ENCODE data around the gene GPR84. TPM values are rescaled to one million over a fixed set of nuclear protein-coding genes. Genes with fewer than 3 reads are reported as not detected.

Gene GPR84
- total and polyA plus RNA-seq, 10 of the 15 experiments (the other 5 are each of a cell fraction or from before 2014, with no cell fraction given), result 0.37 to 4.7 (median 2.6) TPM

DNA sequence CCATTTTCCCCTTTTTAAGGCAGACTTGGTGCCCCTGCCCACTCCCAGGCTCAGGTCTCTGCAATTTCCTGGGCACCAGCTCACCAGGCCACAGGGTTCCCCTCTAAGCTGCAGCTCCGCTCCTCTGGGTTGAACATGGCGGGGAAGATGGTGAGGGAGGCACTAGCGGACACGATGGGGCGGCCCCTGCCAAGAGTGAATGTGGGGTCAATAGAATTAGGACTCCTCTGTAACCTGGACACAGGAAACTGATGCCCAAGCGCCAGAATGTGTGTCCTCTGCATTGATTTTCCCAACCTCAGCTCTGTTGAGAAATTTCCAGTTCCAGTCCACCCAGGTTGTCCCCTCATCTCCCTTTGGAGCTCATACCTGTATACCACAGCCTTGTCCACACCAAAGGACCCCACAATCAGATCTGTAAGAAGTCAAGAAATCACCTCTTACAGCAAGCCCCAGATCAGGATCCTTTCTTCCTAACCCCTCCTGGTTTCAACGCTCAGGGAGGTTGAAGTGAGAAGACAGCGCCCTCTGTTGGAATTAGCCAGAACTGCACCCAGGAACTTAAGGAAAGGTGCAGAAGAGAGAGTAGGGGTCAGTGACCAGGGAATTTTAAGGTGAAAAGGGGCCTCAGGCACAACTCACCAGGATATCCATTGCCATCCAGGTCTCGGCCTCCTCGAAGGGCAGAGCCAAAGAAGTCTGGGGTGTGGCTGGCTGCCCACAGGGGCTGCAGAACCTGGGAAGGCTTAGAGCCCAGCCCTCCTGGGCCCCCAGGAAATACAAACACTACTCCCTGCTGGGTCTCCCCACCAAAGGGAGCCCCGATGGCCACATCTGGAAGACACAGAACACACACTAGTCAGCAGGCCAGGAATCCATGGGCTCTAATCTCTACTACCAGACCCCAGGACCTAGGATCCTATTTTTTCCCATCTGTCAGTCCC, 40.0 kb upstream of the GPR84 start:
- no peaks in the 10 kb centered on the region for H3K4me1 ChIP-seq (ENCODE audit: control insufficient read depth, insufficient read depth, low read length)
- ChIA-PET CTCF (interaction anchor here (0.6 to 12.3 kb wide), 13 partner anchors 8 to 1462 kb away, joined by 3 to 1071 read pairs (median 5); partner anchors contain the start of genes ITGA5 and NCKAP1L), SMC1A (ENCODE audit: uncharacterized antibody, unreplicated experiment) (interaction anchor here (12.3 kb wide), 1 partner anchor 33 kb away, joined by 469 read pairs; no protein-coding TSS in a partner anchor), POLR2A (interaction anchor here (0.5 kb wide), 1 partner anchor 95 kb away, joined by 3 read pairs; no protein-coding TSS in a partner anchor), RAD21 (ENCODE audit: unreplicated experiment) (interaction anchor here (0.5 to 9.3 kb wide), 2 partner anchors 34 to 115 kb away, joined by 3 to 296 read pairs; no protein-coding TSS in a partner anchor)
- H3K9ac ChIP-seq (ENCODE audit: control insufficient read depth, insufficient read depth, low read length), result no peak overlapping the region
- TF ChIP-seq BHLHE40 (IDR thresholded peaks at IDR 0.05; ENCODE audit: borderline replicate concordance in 1 of 2, low read depth in 2 of 2, low read length in 1 of 2) (0 out of 4 replicates have a peak, but pooled peaks of 1 of the 2 experiments have one; percentile 27), ZNF207 (IDR thresholded peaks at IDR 0.05; ENCODE audit: borderline replicate concordance) (no peak), GABPA (IDR thresholded peaks at IDR 0.05; ENCODE audit: low read depth) (no peak), EZH2 (IDR thresholded peaks at IDR 0.05; ENCODE audit: borderline replicate concordance, control insufficient read depth, low read depth, low read length) (no peak), CHD4 (IDR thresholded peaks at IDR 0.05) (no peak), TCF7 (IDR thresholded peaks at IDR 0.05; ENCODE audit: borderline replicate concordance) (no peak), POLR2AphosphoS2 (IDR thresholded peaks at IDR 0.05; ENCODE audit: low read depth, low read length) (no peak), JUND (IDR thresholded peaks at IDR 0.05; ENCODE audit: low read depth, low read length) (no peak), LARP7 (IDR thresholded peaks at IDR 0.05) (no peak), RAD21 (IDR thresholded peaks at IDR 0.05; ENCODE audit: insufficient read depth, low read depth, low read length) (peak; percentile 44), SMC3 (IDR thresholded peaks at IDR 0.05; ENCODE audit: borderline replicate concordance, low read length) (peak; percentile 18; the same call in 1 of the 2 replicates)
- TF ChIP-seq, protein P1, sequence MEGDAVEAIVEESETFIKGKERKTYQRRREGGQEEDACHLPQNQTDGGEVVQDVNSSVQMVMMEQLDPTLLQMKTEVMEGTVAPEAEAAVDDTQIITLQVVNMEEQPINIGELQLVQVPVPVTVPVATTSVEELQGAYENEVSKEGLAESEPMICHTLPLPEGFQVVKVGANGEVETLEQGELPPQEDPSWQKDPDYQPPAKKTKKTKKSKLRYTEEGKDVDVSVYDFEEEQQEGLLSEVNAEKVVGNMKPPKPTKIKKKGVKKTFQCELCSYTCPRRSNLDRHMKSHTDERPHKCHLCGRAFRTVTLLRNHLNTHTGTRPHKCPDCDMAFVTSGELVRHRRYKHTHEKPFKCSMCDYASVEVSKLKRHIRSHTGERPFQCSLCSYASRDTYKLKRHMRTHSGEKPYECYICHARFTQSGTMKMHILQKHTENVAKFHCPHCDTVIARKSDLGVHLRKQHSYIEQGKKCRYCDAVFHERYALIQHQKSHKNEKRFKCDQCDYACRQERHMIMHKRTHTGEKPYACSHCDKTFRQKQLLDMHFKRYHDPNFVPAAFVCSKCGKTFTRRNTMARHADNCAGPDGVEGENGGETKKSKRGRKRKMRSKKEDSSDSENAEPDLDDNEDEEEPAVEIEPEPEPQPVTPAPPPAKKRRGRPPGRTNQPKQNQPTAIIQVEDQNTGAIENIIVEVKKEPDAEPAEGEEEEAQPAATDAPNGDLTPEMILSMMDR (IDR thresholded peaks at IDR 0.05 in 2 of 3, conservative IDR thresholded peaks at IDR 0.05 in 1 of 3; ENCODE audit: control insufficient read depth in 2 of 3, extremely low read depth in 1 of 3, insufficient read depth in 1 of 3, low read depth in 3 of 3, low read length in 3 of 3), result peak; percentile 77 to 99 (median 94)
- TF ChIP-seq, protein P2, sequence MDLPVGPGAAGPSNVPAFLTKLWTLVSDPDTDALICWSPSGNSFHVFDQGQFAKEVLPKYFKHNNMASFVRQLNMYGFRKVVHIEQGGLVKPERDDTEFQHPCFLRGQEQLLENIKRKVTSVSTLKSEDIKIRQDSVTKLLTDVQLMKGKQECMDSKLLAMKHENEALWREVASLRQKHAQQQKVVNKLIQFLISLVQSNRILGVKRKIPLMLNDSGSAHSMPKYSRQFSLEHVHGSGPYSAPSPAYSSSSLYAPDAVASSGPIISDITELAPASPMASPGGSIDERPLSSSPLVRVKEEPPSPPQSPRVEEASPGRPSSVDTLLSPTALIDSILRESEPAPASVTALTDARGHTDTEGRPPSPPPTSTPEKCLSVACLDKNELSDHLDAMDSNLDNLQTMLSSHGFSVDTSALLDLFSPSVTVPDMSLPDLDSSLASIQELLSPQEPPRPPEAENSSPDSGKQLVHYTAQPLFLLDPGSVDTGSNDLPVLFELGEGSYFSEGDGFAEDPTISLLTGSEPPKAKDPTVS (IDR thresholded peaks at IDR 0.05; ENCODE audit: low read depth, low read length), result no peak
- H3K4me3 ChIP-seq, result no peak overlapping the region
- H2AFZ ChIP-seq (ENCODE audit: control insufficient read depth, low read depth, low read length), result no peak overlapping the region
- FAIRE-seq (peak; percentile 66), ATAC-seq (peak; percentile 67), DNase-seq (ENCODE audit: low read depth, low spot score) (no peak)
- no peaks in the 10 kb centered on the region for H4K20me1 ChIP-seq (ENCODE audit: control insufficient read depth, insufficient read depth)
- no peaks in the 10 kb centered on the region for H3K79me2 ChIP-seq (ENCODE audit: control insufficient read depth, insufficient read depth, low read length)
- no peaks in the 10 kb centered on the region for H3K9me3 ChIP-seq (replicated peaks; ENCODE audit: control insufficient read depth, insufficient read depth, low read length)
- in situ Hi-C loops (cut with MboI) (loop anchor here (5.0 kb wide), 1 partner anchor 33 kb away; no protein-coding TSS in a partner anchor), intact Hi-C loops (cut with micrococcal nuclease; ENCODE audit: unreplicated experiment) (no loop called here)
- no TSS peak for BruUV-seq (replicated peaks)
- no peak overlapping the region for H3K4me2 ChIP-seq (ENCODE audit: control insufficient read depth, insufficient read depth)
- no peak overlapping the region for H3K27ac ChIP-seq (ENCODE audit: control insufficient read depth, insufficient read depth)
- H3K27me3 ChIP-seq (replicated peaks in 1 of 2; ENCODE audit: control insufficient read depth in 2 of 2, insufficient read depth in 2 of 2, low read length in 1 of 2), result no peaks in the 10 kb centered on the region; a peak in 1 of 4 replicates
- WGBS (ENCODE audit: insufficient coverage, insufficient replicate concordance, low lambda C conversion rate, missing lambda C conversion rate), result 41% methylated on average over 11 of the region's 11 CpGs
- no peaks in the 10 kb centered on the region for H3K36me3 ChIP-seq (ENCODE audit: control insufficient read depth in 2 of 2, insufficient read depth in 2 of 2, low read length in 1 of 2)

Measured in GM12878 (cell line).